Middle frontal gyrus (tissue), 1 donor: ENCODE data around the gene WFDC10B.
"Not testable (repeated sequence)": the region's sequence is repeated elsewhere in the genome, so short reads cannot be mapped to it uniquely, and the experiment has no call there.

Source experiments
- DNase-seq: peaks from one replicate; pipeline ENCODE4 v3.0.0-alpha.2; 2015; ENCODE audit warnings: low spot score; ENCODE audit errors: extremely low spot score

The WFDC10B gene

DNA sequence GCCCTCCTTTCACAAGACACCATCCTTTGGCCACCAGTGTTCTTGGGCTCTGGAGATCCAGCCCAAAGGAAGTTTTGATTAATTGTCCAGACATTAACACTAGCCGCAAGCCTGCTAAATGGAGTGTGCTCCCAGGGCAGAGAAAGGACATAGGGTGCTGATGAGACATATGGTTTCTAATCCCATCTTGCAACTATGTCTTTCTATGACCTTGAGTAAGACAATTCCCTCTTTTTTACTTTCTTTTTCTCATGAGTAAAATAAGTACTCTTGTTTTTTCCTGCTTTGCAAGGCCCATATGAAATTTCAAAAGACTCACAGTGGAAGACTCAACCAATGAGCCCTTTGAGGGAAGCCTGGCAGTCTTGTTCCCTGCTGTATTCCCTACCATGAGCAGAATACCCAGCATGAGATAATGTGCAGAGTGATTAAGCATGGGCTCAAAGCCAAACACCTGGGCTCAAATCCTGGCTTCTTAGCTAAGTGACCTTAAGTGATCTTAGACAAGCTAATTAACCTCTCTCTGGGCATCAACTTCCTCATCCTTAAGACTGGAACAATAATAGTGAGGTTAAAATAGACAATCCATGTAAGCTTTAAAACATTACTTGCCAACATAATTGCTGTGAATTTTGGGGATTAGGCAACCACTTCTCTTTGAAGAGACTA, at the start of gene WFDC10B:
TSS of gene WFDC10B (minus strand) at position 51 of the 669 bp plus-strand sequence. CDS start 19,027 bp downstream, outside the sequence.
- DNase-seq: no peak

DNA sequence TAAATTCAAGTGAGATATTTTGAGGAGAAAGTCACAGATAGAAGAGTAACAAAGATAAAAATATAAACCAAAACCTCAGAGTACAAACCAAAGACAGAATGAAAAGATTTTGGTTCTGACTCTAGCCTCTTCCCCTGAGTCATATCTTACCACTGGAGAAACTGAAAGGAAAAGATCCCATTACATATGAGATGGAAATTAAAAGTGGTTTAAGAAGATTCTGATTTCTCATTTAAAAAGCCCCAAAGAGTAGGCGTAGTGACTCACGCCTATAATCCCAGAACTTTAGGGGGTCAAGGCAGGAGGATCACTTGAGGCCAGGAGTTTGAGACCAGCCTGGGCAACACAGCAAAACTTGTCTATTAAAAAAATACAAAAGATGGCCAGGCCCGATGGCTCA, 47.9 kb upstream of the WFDC10B start:
- DNase-seq: no peak

DNA sequence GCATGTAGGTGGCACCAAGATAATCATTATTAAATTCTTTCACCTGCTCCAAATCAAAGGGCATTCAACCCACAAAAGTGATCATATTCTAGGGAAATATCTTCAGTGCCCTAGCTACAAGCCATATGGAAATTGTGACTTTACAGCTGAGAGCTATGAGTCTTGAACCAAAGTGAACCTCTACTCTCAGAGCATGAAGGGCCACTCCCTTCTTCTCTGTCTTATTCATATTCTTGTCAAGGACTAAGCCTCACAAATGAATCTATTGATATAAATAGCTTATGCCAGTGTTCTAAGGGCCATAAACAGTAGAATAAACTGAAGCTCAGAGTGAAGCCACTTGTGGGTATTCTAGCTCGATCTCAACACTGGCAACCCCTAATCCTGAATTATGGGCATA, 46.9 kb upstream of the WFDC10B start:
- no peak for DNase-seq

DNA sequence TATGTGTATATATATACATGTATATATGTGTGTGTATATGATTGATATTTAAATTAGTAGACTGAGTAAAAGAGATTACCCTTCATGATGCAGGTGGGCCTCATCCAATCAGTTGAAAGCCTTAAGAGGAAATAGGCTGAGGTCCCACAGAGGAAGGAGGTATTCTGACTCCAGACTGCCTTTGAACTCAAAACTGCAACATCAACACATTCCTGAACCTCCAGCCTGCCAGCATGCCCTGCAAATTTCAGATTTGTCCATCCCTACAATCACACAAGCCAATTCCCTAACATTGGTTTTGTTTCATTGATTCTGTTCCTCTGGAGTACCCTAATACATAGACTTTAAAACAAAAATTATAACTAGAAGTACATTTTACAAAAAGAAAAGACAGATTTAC, 40.2 kb upstream of the WFDC10B start:
- no peak for DNase-seq

DNA sequence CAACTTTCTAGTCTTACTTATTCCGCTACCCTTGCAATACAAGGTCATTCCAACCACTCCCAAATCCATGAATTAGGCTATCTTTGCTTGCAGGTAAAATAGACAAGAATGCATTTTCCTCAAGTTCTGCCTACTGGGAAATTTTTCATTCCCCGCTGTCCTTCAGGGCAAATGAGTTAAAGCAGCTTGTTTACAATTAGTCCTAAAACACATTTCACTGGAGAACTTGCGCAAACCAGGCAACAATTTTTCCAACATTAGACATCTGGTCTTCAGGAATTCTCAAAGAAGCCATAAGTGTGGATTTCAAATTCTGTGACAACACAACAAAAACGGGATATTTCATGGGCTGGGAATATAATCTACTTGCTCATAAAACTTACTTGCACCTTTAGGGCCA, 37.8 kb upstream of the WFDC10B start:
- no peak for DNase-seq

DNA sequence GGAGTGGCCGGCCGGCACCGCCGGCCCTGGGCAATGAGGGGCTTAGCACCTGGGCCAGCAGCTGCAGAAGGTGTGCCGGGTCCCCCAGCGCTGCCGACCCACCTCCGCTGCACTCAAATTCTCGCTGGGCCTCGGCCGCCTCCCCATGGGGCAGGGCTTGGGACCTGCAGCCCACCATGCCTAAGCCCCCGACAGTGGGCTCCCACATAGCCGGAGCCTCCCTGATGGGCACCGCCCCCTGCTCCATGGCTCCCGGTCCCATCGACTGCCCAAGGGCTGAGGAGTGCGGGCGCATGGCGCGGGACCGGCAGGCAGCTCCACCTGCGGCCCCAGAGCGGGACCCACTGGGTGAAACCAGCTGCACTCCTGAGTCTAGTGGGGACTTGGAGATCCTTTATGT, 31.2 kb upstream of the WFDC10B start:
- no peak for DNase-seq

DNA sequence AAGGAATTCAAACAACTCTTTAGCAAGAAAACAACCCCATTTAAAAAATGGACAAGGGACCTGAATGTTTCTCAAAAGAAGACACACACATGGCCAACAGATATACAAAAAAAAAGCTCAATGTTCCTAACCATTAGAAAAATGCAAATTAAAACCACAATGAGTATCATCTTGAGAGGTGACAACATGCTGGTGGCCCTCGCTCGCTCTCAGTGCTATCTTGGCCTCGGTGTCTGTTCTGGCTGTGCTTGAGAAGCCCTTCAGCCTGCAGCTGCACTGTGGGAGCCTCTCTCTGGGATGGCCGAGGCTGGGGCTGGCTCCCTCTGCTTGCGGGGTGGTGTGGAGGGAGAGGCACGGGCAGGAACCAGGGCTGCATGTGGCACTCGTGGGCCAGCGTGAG, 30.7 kb upstream of the WFDC10B start:
- no peak for DNase-seq

DNA sequence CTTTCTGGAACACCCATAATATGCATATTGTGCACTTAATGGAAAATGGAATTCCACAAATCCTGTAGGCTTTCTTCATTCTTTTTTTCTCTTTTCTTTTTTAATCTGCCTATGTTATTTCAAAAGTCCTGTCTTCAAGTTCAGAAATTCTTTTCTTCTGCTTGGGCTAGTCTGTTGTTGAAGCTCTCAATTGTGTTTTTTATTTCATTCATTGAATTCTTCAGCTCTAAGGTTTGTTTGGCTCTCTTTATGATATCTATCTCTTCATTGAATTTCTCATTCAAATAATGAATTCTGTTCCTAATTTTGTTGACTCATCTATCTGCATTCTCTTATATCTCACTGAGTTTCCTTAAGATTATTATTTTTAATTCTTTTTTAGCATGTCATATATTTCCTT, 27.4 kb upstream of the WFDC10B start:
- DNase-seq: no peak

DNA sequence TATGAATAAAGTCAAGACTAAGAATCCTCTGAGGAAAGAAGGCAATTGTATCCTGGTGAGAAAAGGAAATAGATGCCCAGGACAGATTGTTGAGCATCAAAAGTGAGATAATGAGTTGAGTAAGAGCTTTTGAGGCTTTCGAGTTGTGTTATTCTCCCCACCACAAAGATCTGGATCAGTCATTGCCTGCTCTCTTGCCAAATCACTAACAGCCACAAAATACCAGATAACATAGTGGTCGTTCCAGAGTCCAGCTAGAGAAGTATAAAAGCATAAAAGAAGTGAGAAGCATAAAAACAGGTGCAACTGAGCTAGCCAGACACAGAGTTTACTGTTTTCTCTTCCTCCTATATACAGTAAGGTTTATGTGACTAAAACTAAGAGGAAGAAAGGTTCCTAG, 22.2 kb upstream of the WFDC10B start:
- DNase-seq: no peak

DNA sequence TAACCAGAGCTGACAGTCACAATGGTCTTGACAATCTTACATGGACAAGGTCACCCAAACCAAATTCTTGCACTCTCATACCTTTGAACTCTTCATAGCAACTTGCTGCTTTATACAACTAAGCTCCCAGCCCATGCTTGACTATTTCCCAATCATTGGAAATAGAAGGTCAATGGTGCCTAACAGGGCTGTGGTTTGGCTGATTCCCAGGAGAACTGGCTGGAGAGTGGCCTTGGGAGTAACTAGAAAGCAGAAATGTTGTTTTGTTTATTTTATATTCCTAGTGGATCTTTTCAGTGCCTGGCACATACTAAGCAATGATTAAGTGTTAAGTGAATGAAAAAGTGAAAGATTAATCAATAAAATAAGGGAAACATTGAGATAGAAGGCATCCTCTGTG, 20.3 kb upstream of the WFDC10B start:
- DNase-seq: no peak

DNA sequence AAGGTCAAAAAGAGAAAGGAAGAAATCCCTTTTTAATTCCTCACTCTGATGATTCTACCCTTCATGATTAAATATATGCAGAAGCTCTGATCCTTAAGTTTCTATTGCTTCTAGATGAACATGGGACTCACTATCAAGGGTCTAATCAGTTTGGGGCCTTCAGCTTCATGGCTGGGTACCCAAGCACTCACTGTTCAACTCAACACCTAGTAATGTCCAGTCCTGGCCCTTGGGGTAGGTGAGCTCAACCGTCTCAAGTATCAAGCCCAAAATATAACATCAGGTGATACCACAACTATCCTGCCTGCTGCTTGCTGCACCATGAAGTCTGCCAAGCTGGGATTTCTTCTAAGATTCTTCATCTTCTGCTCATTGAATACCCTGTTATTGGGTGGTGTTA, 17.2 kb upstream of the WFDC10B start, which contains the start of gene SPINT4:
TSS of gene SPINT4 (plus strand) at position 301 of the 400 bp plus-strand sequence. CDS start at position 322, 21 bp downstream.
- no peak for DNase-seq

DNA sequence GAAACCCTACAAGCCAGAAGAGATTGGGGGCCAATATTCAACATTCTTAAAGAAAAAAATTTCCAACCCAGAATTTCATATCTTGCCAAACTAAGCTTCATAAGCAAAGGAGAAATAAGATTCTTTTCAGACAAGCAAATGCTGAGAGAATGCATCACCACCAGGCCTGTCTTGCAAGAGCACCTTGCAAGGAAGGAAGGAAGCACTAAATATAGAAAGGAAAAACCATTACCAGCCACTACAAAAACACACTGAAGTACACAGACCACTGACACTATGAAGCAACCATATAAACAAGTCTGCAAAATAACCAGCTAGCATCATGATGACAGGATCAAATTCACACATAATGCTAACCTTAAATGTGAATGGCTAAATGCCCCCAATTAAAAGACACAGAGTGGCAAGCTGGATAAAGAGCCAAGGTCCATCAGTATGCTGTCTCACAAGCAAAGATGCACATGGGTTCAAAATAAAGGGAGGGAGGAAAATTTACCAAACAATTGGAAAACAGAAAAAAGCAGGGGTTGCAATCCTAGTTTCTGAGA, 11.4 kb upstream of the WFDC10B start:
- not testable (repeated sequence) for DNase-seq

DNA sequence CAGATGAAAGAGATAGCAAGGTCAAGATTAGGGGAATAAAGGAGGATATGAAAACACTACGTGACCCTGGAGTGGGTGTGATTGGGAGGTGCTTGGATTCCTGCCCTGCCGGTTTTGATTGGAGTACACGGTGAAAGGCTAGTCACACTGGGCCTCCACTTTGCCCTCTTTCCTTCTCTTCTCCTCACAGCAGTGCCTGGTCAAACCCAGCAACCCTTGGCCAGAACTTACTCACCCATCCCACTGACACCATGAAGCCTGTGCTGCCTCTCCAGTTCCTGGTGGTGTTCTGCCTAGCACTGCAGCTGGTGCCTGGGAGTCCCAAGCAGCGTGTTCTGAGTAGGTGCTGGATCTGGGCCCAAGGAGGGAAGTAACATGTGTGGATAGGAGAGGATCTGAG, 2.9 kb downstream of the WFDC10B start, which contains the start of gene WFDC13:
TSS of gene WFDC13 (plus strand) at position 166 of the 400 bp plus-strand sequence. CDS start at position 252, 86 bp downstream.
- no peak for DNase-seq

DNA sequence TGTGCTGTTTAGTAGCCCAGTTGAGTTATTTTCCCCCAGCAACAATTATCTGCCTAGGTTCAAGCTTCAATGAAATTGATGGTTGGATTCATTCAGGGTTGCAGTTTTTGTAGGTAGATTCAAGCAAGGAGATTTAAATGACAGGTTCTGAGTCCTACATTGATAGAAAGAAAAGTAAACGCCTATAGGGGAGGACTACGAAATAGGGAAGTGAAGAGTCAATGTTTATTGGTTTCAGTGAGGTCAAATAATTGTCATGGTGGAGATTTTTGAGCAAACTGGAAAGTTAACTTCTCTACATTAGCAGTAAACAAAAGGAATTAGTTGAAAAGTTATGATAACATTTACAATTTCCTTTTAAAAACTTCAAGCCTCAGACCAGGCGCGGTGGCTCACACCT, 3.7 kb downstream of the WFDC10B start:
- no peak for DNase-seq

DNA sequence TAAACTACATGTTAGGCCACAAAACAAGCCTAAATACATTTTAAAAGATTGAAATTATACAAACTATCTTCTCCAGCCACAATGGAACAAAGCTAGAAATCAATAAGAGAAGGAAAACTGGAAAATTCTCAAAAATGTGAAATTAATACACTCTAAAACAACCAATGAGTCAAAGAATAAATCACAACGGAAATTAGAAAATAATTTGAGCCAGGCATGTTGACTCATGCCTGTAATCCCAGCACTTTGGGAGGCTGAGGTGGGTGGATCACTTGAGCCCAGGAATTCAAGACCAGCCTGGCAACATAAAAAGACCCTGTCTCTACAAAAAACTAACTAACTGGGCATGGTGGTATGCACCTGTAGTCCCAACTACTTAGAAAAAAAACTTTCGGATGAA, 9.3 kb downstream of the WFDC10B start:
- no peak for DNase-seq

DNA sequence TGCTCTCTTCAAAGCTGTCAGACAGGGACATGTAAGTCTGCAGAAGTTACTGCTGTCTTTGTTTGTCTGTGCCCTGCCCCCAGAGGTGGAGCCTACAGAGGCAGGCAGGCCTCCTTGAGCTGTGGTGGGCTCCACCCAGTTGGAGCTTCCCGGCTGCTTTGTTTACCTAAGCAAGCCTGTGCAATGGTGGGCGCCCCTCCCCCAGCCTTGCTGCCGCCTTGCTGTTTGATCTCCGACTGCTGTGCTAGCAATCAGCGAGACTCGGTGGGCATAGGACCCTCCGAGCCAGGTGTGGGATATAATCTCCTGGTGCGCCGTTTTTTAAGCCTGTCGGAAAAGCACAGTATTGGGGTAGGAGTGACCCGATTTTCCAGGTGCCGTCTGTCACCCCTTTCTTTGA, 11.5 kb downstream of the WFDC10B start:
- not testable (repeated sequence) for DNase-seq

DNA sequence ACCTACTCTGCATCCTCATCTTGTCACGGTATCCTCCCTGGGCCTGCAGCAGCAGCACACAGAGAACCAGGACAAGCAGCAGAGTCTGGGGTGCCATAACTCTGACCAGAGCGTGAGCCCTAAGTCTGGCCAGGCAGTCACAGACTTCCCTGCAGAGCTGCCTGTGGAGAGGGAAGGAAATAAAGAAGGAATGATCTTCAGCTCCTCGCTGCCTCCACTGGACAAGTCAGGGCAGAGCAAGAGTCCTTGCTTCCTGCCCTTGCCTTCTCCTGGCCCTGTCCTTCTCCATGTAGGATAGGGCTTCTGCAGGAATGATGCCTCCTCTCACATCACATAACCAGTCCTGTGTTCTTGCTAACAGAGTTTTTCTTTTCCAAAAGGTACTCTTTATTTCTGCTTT, 18.9 kb downstream of the WFDC10B start:
- no peak for DNase-seq

DNA sequence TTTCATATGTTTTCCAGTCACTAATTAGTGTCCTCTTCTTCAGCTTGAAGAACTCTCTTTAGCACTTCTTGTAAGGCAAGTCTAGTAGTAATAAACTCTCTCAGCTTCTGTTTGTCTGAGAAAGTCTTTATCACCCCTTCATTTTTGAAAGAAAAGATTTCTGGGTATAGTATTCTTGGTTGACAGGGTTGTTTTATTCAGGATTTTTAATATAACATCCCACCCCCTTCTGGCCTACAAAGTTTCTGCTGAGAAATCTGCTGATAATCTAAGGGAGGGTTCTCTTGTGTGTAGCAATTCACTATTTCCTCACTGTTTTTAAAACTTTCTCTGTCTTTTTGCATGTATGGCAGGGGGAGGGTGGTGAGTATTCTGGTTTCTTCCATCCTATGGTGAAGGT, 25.2 kb downstream of the WFDC10B start:
- no peak for DNase-seq

DNA sequence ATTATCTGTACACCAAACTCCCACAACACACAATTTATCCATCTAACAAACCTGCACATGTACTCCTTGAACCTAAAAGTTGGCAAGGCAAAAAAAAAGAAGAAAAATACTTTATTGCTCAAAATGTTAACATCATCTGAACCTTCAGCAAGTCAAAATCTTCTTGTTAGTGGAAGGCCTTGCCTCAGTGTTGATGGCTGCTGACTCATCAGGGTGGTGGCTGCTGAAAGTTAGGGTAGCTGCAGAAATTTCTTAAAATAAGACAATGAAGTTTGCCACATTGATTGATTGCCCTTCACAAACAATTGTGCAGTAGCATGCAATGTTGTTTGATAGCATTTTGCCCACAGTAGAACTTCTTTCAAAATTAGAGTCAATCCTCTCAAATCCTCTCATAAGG, 32.1 kb downstream of the WFDC10B start:
- DNase-seq: no peak

DNA sequence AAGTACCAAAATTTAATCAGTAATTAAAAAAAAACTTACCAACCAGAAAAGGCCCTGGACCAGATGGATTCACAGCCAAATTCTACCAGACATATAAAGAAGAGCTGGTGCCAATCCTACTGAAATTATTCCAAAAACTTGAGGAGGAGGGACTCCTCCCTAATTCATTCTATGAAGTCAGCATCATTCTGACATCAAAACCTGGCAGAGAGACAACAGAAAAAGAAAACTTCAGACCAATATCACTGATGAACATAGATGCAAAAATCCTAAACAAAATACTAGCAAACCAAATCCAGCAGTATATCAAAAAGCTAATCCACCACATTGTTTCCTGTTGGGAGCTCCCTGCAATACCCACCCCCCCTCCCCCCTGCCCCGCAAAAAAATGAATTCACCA, 34.7 kb downstream of the WFDC10B start, which contains the start of gene WFDC11:
TSS of gene WFDC11 (minus strand) at position 101 of the 400 bp plus-strand sequence. CDS start 19,639 bp downstream, outside the sequence.
- no peak for DNase-seq

DNA sequence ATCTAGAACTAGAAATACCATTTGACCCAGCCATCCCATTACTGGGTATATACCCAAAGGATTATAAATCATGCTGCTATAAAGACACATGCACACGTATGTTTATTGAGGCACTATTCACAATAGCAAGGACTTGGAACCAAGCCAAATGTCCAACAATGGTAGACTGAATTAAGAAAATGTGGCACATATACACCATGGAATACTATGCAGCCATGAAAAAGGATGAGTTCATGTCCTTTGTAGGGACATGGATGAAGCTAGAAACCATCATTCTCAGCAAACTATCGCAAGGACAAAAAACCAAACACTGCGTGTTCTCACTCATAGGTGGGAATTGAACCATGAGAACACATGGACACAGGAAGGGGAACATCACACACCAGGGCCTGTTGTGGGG, 47.8 kb downstream of the WFDC10B start:
- DNase-seq: not testable (repeated sequence)

DNA sequence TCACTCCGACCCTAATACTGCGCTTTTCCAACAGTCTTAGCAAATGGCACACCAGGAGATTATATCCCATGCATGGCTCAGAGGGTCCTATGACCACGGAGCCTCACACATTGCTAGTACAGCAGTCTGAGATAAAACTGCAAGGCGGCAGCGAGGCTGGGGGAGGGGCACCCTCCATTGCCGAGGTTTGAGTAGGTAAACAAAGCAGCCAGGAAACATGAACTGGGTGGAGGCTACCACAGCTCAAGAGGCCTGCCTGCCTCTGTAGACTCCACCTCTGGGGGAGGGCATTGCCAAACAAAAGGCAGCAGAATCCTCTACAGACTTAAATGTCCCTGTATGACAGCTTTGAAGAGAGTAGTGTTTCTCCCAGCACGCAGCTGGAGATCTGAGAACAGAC, 53.1 kb downstream of the WFDC10B start:
- DNase-seq: not testable (repeated sequence)

DNA sequence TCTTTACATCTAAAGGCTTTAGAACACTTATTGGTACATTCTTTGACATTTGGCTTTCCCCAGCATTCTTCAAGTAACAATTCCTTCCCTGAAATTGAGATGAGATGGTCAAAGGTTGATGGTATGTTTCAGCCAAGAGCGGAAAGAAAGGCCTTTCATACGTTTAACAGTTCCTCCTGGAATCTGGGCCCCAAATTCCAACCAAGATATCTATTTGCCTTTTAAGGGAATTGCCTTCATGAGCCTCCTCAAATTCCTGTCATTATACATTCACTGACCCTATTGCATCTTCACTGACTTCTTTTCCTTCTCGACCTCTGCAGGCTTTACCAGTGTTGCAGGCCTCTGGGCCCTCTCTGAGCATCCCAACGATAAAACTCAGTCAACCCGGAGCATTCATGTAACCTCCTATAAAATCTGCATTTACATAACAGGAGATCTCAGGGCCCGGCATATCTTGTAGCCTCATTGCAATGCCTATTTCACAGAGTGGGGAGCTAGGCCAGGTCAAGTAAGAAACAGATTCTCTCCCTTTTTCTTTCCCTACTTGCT, 55.4 kb downstream of the WFDC10B start:
- DNase-seq: no peak
